ENCODE data around the gene ULK4.
"Not testable (repeated sequence)": the region's sequence is repeated elsewhere in the genome, so short reads cannot be mapped to it uniquely, and the experiment has no call there.

The ULK4 gene

DNA sequence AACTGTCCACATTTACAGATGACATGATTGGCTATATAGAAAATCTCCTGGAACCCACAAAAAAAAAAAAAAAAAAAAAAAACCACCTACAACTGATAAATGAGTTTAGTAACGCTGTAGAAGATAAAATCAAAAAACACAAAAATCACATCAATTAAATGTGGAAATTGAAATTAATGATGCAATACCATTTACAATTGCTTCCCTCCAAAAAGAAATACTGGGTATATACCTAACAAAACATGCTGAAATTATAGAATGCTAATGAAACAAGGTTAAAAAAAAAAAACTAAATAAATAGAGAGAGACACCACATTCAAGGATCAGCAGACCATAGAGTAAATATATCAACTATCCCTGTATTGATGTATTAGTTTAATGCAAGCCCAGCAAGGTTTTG, 215.7 kb downstream of the ULK4 start:
- DNase-seq, result no peak

DNA sequence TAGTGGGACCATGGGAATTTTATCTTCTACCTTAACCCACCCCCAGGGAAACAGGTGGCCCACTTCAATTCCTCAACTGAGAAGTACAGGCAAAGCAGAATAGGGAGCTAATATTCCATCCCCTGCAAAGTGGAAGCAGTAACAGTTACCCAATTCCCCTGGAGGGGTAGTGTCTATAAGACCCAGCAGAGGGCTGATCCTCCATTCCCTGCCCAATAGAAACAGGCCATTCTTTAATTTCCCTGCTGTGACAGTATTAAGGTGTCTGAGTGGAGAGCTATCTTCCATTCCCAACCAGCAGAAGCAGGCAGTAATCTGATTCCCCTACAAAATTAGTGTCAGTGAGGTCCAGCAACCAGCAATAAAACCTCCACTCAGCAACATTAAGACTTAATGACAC, 219.8 kb downstream of the ULK4 start:
- no peak for DNase-seq

DNA sequence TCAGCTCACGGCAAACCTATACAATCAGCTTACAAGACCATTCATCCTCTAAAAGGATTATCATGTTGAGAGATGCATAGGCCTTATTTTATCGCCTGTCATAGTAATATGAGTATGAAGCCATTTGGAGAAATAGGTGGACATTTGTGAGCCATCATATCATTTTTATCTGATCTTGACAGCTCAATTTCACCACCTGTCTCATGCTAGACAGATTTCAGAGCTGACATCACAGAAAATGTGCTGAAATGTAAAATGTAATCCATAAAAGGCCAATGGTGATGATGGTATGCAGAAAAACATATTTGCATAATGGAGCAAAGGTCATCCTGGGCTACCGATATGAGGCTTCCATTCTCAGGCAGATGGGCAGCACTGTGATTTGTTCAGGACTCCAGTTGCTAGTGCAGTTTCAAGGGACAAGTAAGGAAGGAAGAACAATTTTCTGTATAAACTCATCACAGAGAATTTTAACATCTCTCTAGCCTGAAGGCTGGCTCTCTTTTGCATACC, 221.5 kb downstream of the ULK4 start:
- peak; percentile 28 for DNase-seq

DNA sequence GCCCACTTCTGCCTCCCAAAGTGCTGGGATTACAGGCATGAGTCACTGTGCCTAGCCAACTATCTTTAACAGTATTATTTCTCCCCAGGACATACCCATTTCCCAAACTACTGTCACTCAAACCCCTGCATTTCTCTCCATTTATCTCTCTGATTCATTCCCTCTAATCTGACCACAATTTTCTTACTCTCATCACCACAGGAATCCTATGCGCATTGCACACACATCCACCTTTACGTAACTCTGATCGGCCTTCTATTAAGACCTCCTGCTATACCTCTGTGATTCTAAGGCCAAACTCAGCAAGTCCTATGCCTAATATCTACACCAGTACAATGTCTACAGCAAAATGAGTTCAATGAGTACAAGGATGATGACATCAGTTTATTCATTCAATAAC, 235.0 kb downstream of the ULK4 start:
- no peak for DNase-seq

DNA sequence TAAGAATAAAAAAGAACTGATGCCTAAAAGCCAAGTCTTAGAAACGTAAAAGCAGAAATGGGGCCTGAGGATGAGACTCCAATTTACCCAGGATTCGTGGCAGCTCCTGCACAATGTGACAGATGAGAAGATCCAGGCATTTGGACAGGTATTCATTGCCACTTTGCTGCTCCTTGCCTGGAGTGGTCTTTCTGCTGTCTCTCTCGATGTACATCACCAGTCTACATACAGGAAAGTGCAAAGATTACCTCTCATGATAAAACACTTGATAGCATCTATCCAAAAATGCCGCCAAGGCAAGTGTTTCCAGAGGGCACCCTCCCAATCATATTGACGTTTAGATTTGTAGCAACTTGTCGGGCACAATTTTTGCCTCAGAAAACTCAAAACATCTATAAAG, 244.3 kb downstream of the ULK4 start:
- DNase-seq, result no peak

DNA sequence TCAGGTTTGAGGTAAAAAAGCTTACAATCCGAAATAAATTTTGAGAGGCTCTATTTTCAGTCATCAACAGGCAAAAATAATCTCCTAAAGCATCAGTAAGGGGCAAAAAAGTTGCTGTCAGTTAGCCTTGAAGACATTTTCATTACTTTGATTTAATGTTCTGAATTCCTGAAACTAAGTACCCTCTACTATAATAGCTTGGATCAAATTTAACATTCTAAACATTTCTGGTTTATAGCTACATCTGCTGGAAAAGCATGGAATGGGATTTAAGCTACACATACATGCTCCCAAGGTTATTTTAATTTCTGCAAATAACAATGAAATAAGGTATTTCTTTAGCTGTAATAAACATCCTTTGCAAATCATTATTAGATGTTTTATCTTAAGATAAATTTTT, 245.4 kb downstream of the ULK4 start:
- DNase-seq, result peak; percentile 4

DNA sequence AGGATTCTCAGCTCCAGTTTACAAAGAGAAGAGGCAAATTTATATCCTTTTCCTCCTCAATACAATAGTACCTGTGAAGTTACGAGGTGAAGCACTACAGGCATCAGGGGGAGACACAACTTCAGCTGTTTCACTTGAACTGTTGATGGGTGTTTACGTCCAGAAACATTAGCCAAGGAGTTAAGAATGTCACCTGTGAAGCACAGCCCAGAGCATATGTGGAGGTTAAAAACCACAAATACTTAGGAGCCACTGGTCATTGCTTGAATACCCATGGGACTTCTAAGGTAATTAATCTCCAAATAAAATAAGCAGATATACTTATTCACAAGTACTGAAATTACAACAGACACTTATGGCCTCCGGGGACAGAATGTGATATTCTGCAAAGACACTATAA, 246.5 kb downstream of the ULK4 start:
- DNase-seq, result no peak

DNA sequence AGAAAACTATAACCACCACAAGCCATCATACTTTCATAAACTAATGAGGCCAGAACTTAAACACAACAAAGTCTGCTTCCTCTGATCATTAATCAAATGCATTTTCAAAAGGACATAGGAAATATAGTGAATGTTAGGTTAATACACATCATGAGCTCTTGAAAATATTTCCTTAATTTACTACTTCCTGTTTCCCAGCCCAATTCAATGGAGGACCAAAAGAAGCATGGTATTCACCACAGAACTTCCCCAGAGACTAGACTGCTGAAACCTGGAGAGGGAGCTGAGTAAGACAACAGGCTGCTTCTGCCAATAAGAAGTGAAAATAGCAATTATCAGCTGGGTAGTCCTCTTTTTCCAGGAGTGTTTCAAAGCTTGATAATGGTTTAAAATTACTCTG, 250.3 kb downstream of the ULK4 start:
- no peak for DNase-seq

DNA sequence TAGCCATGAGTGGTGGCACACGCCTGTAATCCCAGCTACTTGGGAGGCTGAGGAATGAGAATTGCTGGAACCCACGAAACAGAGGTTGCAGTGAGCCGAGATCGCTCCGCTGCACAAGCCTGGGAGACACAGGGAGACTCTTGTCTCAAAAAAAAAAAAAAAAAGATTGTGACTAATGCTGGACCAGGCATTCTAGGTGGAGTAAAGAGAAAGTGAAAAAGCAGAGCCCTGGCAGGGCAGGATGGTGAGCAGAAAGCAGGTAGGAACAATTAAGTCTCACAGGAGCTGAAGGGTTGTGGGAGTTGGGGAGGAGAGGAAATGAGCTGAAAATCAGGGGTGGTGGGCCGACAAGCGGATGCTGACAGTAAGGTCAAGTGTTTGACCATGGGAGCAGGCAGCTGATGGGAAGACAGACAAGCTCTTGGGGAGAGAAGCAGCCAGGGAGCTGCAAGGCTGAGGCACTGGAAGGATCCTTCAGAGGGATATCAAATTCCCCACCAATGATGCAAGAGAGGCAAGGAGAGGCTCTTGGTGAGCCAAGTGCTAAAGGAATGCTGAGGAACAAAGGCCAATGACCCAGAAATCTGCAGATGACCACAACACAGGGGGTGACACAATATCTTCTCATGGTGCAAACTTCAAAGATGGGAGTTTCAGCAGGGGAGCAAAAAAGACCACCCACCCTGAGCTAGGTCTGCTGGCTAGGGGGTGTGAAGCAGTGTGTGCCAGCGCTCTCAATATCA, 251.1 kb downstream of the ULK4 start:
- DNase-seq, result no peak

DNA sequence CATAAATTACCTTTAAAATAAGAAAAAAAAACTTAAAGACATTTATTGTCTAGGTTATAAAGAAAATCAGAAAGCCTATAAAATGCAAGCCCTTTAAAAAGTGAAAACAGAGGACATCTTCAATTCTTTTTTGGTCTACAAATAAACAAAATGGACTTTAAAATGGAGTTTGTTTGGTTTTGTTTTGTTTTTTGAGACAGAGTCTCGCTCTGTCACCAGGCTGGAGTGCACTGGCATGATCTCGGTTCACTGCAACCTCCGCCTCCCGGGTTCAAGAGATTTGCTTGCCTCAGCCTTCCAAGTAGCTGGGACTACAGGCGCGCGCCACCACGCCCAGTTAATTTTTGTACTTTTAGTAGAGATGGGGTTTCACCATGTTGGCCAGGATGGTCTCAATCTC, 252.7 kb downstream of the ULK4 start:
- not testable (repeated sequence) for DNase-seq

DNA sequence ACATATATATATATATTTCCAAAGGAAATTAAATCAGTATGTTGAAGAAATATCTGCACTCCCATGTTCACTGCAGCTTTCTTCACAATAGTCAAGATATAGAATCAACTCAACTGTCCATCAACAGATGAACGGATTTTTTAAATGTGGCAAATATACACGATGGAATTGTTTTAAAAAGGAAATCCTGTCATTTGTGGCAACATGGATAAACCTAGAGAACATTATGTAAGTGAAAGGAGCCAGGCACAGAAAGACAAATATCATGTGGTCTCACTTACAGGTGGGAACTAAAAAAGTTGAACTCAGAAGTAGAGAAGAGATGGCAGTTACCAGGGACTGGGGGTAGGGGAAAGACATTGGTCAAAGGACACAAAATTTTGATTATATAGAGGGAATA, 253.7 kb downstream of the ULK4 start:
- DNase-seq, result no peak

DNA sequence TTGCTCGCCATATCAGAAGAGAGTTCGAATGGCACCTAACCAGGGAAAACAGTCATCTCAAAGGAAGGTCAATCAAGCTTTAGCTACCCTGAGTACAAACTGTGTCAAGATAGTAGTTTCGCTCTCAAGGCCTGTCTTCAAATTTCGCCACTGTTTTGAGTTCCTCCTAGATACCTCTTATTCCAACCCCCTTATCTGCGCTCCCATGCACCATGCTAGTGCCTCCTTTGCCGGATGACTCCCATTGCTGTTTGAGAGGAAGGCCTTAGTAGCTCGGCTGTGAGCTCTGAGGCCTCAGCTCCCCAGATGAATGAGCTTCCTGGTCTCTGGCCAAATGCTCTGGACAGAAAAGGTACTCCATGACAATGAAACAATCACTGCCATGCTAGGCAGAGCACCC, 256.0 kb downstream of the ULK4 start:
- no peak for DNase-seq

DNA sequence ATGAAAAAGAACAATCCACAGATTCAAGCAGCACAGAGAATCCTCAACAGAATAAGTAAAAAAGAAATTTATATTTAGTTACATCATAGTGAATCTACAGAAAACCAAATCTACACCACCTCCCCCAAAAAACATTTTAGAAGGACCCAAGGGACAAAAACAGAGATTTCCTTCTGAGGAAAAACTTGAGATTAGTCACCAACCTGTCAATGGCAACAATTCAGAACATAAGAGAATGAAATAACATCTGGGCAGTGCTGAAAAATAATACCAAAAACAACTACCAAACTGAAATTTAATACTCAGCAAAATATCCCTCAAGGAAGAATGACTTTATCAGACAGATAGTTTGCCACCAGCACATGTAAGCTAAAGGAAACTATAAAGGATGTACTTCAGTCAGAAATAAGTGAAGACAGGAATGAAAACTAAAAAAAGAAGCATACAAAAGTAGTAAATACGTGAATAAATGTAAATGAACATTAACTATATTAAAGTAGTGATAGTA, 260.7 kb downstream of the ULK4 start:
- peak; percentile 68 for DNase-seq

DNA sequence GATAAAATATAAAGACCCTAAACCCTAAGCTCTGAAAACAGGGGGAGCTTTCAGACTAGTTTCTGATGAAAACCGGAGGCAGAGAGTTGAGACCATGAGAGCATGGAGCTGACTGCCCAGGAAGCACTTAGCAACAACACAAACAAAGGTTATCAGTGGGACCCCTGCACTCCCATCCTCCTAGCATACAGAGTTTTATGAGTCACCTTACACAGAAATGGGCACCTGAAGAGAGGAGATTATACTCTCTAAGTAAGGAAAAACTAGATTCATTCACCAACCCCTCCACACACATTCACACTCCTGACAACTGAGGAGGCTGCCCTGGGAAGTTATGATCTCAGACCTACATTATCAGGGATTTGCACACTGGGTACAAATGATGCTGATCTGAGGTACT, 261.7 kb downstream of the ULK4 start:
- no peak for DNase-seq

DNA sequence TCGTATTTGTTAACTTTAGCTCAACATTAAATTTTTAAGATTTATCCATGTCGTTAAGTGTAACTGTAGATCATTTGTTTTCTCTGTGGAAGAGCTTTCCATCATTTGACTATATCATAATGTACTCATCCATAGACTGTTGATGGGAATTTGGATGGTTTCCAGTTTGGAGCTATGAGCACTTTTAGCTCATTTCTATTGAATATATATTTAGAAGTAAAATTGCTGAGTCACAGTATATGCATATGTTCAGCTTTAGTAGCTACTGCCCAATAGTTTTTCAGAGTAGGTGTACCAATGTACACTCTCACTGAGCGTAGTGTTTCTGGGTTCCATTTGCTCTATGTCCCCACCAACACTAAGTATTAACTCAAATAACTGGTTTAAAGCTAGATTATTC, 263.0 kb downstream of the ULK4 start:
- no peak for DNase-seq

DNA sequence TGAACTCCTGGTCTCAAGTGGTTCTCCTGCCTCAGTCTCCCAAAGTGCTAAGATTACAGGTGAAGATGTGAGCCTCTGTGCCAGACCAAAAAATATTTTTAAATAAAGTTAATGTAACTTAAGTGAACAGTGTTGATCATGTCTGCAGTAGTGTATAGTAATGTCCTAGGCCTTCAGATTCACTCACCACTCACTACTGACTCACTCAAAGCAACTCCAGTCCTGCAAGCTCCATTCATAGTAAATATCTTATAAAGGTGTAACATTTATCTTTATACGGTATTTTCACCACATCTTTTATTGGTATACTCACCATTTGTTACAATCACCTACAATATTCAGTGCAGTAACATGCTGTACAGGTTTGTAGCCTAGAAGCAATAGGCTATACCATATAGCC, 264.2 kb downstream of the ULK4 start:
- no peak for DNase-seq

DNA sequence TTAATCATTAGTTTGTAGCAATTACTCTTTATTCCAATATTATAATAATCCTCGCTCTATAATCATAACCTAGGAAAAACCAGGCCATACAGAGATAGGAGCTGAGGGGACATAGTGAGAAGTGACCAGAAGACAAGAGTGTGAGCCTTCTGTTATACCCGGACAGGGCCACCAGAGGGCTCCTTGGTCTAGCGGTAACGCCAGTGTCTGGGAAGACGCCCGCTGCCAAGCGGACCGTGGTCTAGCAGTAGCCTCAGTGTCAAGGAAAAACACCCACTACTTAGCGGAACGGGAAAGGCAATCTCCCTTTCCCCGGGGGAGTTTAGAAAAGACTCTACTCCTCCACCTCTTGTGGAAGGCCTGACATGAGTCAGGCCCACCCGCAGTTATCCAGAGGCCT, 266.1 kb downstream of the ULK4 start:
- DNase-seq, result not testable (repeated sequence)

DNA sequence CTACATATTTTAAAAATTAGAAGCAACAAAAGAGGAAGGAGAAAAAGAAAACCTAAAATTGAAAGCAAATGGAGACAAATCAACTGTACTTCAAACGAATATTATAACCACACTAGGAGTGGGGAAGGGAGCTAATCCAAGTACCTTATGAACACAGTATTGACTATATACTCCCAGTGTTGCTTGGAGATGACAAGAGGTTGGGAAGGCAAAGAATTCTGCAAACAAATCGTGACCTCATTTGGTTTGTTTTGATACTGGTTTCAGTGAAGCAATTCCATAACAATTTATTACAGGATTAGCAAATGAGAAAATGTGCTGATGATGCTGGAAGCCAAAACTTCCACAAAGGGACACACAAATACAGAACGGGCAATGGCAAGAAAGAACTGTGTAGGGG, 268.1 kb downstream of the ULK4 start:
- DNase-seq, result no peak

DNA sequence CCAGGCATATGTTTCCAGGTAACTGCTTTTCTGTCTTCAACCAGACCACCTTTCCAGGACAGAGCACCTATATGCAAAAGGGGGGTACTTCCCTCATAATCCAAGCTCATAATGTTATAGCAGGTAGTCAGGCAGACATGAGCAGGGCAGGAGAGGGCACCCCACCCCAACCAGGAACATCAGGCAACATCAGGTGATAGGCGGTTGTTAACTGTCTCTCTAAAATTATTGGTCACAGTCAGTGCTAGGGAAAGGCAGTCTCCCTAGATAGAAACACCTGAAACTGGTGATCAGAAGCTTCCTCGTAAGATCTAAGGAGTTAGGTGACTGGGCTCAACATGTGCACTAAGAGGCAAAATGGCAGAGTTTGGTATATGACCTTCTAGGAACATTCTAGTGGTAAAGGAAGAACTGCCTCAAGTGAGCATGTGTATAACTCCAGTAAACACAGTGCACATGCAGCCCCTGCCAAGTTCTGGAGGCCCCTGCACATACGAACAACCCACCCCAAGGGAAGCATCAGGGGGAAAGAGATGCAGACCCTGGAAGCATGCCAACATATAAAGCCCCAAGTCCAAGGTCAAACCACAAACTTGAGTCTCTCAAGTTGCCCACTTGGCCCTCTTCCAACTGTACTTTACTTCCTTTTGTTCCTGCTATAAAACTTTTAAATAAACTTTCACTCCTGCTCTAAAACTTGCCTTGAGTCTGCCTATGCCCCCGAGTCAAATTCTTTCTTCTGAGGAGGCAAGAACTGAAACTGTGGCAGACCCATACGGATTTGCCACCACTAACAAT, 270.9 kb downstream of the ULK4 start:
- DNase-seq, result no peak

DNA sequence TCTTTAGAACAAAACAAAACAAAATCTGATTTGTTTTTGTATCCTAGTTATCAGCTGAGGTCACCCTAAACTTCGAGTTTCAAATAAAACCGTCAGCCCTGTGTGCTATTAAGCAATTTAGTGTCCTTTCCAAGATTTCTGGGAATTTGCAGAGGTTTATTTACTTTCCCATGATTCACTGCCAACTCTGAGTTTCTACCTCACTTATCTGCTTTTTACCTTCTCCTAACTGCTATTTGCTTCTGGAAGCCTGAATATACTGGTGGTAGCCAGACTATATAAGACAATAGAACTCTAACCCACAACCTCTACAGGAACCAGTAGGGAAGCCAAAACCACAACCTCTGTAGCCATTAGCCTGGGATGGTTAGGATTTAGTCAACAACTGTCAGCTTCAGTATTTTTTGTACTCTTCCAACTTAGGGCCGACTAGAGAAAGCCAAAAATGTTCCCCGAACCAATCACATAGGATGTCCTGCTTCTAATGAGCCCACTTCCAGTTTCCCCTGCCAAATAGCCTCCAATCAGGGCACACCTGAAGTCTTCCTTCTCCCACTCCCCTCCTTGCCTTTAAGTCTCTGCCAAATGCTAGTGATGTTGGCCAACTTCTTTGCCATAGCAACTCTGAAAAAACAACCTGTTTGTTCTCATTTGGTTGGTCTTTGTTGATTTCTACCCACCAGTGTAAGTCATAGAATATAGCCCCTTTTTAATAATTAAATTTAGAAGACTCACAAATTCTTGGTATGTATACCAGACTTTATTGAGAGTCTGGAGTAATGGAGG, 273.1 kb downstream of the ULK4 start:
- no peak for DNase-seq

DNA sequence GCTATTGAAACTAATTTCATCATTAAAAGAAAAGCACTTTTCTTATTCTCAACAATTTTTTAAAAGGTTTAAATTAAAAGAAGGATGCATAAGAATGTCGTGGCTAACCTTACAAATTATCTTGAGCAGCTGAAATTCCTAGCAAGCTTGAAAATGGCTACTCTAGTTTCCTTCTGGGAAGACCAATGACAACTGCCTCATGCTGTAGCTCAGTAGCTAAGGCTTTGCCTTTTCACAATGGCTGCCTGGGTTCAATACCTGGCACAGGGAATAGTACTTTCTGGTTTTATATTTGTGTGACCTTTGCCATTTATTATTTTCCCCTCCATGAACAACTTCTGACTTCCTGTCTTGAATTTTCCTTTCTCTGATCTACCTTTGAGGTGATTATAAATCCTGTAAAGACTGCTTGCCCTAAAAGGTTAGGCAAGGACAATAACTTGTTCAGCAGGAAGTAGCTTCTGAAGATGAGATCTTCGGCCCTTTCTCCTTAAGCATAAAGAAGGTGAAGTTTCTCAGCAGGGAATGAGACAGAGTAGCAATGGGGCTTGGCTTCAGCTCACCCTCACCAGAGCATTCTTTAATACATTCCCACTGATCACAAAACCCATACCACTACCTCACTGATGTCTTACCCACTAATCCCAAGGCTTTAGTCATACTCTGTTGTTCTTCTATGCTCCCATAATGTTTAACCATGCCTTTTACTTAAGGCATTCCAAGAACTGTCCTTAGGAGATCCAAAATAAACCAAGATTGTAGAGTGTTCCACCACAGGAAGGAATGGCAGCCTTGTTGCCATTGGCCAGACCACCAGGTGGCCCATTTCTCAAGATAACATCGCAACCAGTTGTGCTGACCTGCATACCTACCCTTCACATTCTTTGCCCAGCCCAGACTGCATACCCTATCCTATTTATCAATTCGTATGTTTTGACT, 276.8 kb downstream of the ULK4 start:
- DNase-seq, result no peak

DNA sequence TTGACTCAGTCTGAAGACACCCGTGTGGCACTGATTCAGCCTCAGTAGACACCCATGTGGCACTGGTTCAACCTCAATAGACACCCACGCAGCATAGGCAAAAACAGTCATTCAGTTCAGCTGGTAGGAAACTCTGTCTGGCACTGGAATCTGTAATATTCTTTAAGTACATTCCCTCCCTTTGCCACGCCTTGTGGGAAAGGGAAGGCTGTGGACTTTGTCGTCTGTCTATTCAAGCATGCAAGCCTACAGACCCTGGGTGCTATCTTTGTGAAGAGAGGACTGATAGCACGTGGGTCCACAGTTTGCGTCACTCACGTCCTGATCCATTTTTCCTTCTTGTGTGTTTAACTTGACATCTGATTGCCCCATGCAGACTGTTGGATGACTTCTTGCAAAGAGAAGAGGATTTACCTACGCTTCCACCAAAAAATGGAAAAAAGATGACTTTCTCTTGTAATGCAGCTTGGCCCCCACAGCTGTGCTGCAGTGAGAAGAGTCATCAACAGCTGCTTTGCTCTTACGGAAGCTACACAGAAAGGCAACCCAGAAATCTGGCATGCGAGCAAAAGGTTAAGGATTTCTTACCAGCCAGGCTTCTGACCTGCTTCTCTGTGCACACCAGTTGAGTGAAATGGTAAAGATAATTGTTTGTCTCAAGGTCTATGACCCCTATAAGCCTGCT, 278.1 kb downstream of the ULK4 start:
- no peak for DNase-seq

All from NCI-H2171 treated with DMSO at 0.1 percent for 48 hours (cell line).